SK-N-SH (cell line): ENCODE results near the gene S100A16. TPM values are rescaled to one million over a fixed set of nuclear protein-coding genes. Genes with fewer than 3 reads are reported as not detected.

Experiments used
- CTCF ChIA-PET: fragments of 300-600, 350-600 bp; formaldehyde crosslinking; extraction: SDS; loops from one replicate; lab custom pipeline; 2021; lab: Yijun Ruan, JAX
- POLR2A ChIA-PET: fragments of 350-600 bp; sonication (Branson Sonifier 250); formaldehyde crosslinking; extraction: SDS; loops from one replicate; lab custom pipeline; 2020; ENCODE audit warnings: antibody characterized with exemption, inconsistent platforms; lab: Yijun Ruan, JAX
- DNase-seq: peaks from one replicate; pipeline ENCODE4 v3.0.0; 2012
- H2AFZ ChIP-seq: fragments of 200-600 bp; sonication (generic); 2 replicates; pipeline ENCODE4 v1.8.1; 2016; ENCODE audit warnings: antibody characterized with exemption, mild to moderate bottlenecking, low read depth
- H3F3A ChIP-seq: fragments of 200-600 bp; sonication (generic); replicated peaks from 2 replicates; pipeline ENCODE3; 2016; ENCODE audit warnings: antibody characterized with exemption, mild to moderate bottlenecking; ENCODE audit not compliant: insufficient read depth
- H3K27ac ChIP-seq, 2 experiments: fragments of 200-500 bp in 1 of 2; fragments of 200-600 bp in 1 of 2; sonication (Bioruptor generic) in 1 of 2; sonication (generic), shearing (Covaris generic) in 1 of 2; 2 replicates each; pipeline versions ENCODE4 v1.5.1 to v1.6.1; 2014 to 2016; ENCODE audit warnings: low read depth in 2 of 2, inconsistent platforms in 1 of 2, low read length in 1 of 2, mild to moderate bottlenecking in 1 of 2, mixed read lengths in 1 of 2
- H3K27me3 ChIP-seq: fragments of 200-600 bp; sonication (generic), shearing (Covaris generic); 2 replicates; pipeline ENCODE4 v1.6.1; 2016; ENCODE audit warnings: mixed run types; ENCODE audit not compliant: insufficient read depth
- H3K36me3 ChIP-seq, 2 experiments: fragments of 200-500 bp in 1 of 2; fragments of 200-600 bp in 1 of 2; sonication (Bioruptor generic) in 1 of 2; sonication (generic) in 1 of 2; replicated peaks in 1 of 2; 2 replicates each; pipeline versions ENCODE3 to v1.5.1; 2014 to 2016; ENCODE audit warnings: low read length in 1 of 2, mild to moderate bottlenecking in 1 of 2; ENCODE audit not compliant: insufficient read depth in 2 of 2, control insufficient read depth in 1 of 2
- H3K4me1 ChIP-seq, 2 experiments: fragments of 200-500 bp in 1 of 2; fragments of 200-600 bp in 1 of 2; sonication (Bioruptor generic) in 1 of 2; sonication (generic), shearing (Covaris generic) in 1 of 2; 2 replicates each; pipeline versions ENCODE4 v1.5.1 to v1.6.1; 2014 to 2016; ENCODE audit warnings: low read depth in 1 of 2, low read length in 1 of 2, mixed run types in 1 of 2; ENCODE audit not compliant: insufficient read depth in 2 of 2, control insufficient read depth in 1 of 2
- H3K4me2 ChIP-seq: fragments of 200-600 bp; sonication (generic), shearing (Covaris generic); 2 replicates; pipeline ENCODE4 v1.6.1; 2017; ENCODE audit warnings: mixed run types
- H3K4me3 ChIP-seq, 2 experiments: fragments of 200-500 bp in 1 of 2; fragments of 200-600 bp in 1 of 2; sonication (Bioruptor generic) in 1 of 2; sonication (generic), shearing (Covaris generic) in 1 of 2; 2 replicates each; pipeline versions ENCODE4 v1.5.1 to v1.8.1; 2014 to 2016; ENCODE audit warnings: low read depth in 2 of 2, inconsistent platforms in 1 of 2, low read length in 1 of 2, mild to moderate bottlenecking in 1 of 2, mixed read lengths in 1 of 2, moderate library complexity in 1 of 2
- H3K79me2 ChIP-seq: fragments of 200-600 bp; sonication (generic); 2 replicates; pipeline ENCODE4 v1.8.1; 2017; ENCODE audit warnings: mild to moderate bottlenecking; ENCODE audit not compliant: insufficient read depth
- H3K9ac ChIP-seq: fragments of 200-600 bp; sonication (generic); 2 replicates; pipeline ENCODE4 v1.6.1; 2017; ENCODE audit warnings: mixed run types
- H3K9me2 ChIP-seq: fragments of 200-600 bp; sonication (generic); 2 replicates; pipeline ENCODE4 v1.6.1; 2017; ENCODE audit warnings: mixed run types
- H3K9me3 ChIP-seq: fragments of 200-600 bp; sonication (generic); 2 replicates; pipeline ENCODE4 v1.6.1; 2017; ENCODE audit warnings: mixed run types, mild to moderate bottlenecking, moderate library complexity
- H4K20me1 ChIP-seq: fragments of 200-600 bp; sonication (generic); 2 replicates; pipeline ENCODE4 v1.6.1; 2017; ENCODE audit warnings: mild to moderate bottlenecking, mixed run types; ENCODE audit not compliant: insufficient read depth
- MXI1 ChIP-seq: IDR thresholded peaks from 2 replicates; pipeline ENCODE4 v1.6.1; 2012; ENCODE audit warnings: mild to moderate bottlenecking, low read depth, low read length, improper control_type of control experiment
- RAD21 ChIP-seq: IDR thresholded peaks from 2 replicates; pipeline ENCODE4 v1.6.1; 2012; ENCODE audit warnings: mild to moderate bottlenecking, low read length
- RCOR1 ChIP-seq: fragments of 150-350 bp; IDR thresholded peaks from 2 replicates; pipeline ENCODE4 v1.6.1; 2017; ENCODE audit warnings: antibody characterized with exemption, low read length
- SIN3A ChIP-seq: IDR thresholded peaks from 2 replicates; pipeline ENCODE4 v1.6.1; 2012; ENCODE audit warnings: low read depth, mild to moderate bottlenecking, low read length, moderate library complexity, borderline replicate concordance
- SMC3 ChIP-seq: IDR thresholded peaks from 2 replicates; pipeline ENCODE4 v1.6.1; 2012; ENCODE audit warnings: low read depth, low read length, improper control_type of control experiment
- TAF1 ChIP-seq: IDR thresholded peaks from 2 replicates; pipeline ENCODE4 v1.6.1; 2012; ENCODE audit warnings: low read depth, mild to moderate bottlenecking, low read length, moderate library complexity, borderline replicate concordance
- WGBS: methylation state at CpG from one replicate; pipeline ENCODE4 v1.1.6; 2017; ENCODE audit warnings: low lambda C conversion rate; 5-methylcytosine and 5-hydroxymethylcytosine counted together
- polyA plus RNA-seq, 3 experiments: library from polyadenylated mRNA; depleted of rRNA; stranded (reverse); fragments of >200 nt; gene quantifications; 2 replicates each; pipeline ENCODE4 v1.2.3, GENCODE V29; 2012
- TF ChIP-seq, protein P1 (sequence below): IDR thresholded peaks from 2 replicates; pipeline ENCODE4 v1.4.0; 2012; ENCODE audit warnings: low read depth
- TF ChIP-seq, protein P2 (sequence below): fragments of 200-600 bp; sonication (generic); IDR thresholded peaks from 2 replicates; pipeline ENCODE4 v1.6.1; 2017; ENCODE audit warnings: antibody characterized with exemption, mild to moderate bottlenecking, moderate library complexity
- TF ChIP-seq, protein P3 (sequence below): fragments of 150-350 bp; IDR thresholded peaks from 2 replicates; pipeline ENCODE4 v1.6.1; 2016; ENCODE audit warnings: mild to moderate bottlenecking, low read depth, low read length

The S100A16 gene
- polyA plus RNA-seq, 1 of the 3 experiments (the other 2 are of a cell fraction): 512 TPM

DNA sequence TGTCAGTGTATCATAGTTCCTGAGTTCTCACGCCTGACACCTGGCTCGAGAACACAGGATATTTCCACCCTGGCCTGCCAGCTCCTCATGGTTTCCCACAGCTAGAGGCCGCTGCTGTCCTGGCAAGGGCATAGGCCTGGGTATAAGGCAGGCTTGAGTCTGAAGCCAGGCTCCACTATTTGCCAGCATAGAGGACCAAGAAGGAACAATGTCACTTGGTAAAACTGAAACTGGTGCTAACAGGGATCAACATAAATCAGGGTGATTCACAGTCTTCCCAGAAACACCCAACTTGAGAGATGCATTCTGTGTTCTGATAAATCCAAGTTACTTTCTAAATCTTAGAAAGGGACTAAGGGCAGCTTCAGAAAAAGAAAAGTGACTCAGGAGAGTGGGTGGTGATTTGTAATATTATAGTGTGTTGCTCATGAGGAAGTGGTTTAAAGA, 40.3 kb downstream of the S100A16 start:
- 0% methylated on average over 3 of the region's 3 CpGs for WGBS

DNA sequence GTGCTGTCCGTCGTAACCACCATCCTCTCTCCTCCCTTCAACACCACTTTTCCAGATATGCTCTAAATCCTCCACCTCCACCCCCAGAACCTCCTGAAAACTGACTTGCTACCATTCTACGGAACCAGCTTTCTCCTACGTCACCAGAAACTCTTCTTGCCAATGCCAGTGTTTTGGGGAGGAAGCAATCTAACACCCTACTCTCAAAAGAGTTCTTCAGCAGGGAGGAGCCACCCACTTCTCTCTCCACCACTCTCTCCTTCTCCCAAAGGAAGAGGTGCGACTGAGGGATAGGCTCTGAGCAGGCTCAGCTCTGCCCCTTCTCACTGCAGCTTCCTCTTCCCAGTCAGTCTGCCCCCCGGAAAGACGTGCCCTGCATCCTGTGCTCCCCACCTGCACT, 41.2 kb downstream of the S100A16 start:
- H4K20me1 ChIP-seq: no peaks in the 10 kb centered on the region
- H3K36me3 ChIP-seq: no peaks in the 10 kb centered on the region
- ChIA-PET CTCF (interaction anchor here (0.8 to 7.4 kb wide), 26 partner anchors 8 to 219 kb away, joined by 4 to 283 read pairs (median 8); partner anchors contain the start of genes CHTOP, S100A14, S100A16 and S100A6), POLR2A (interaction anchor here (2.1 kb wide), 1 partner anchor 62 kb away, joined by 12 read pairs; the partner anchor contains the start of gene CHTOP)
- no peaks in the 10 kb centered on the region for H3K27me3 ChIP-seq
- H2AFZ ChIP-seq: no peak overlapping the region
- no peak overlapping the region for H3K4me2 ChIP-seq
- peaks cover 26% of the 10 kb centered on the region for H3F3A ChIP-seq
- H3K79me2 ChIP-seq: no peaks in the 10 kb centered on the region
- no peak for TF ChIP-seq TAF1
- no peaks in the 10 kb centered on the region for H3K9me2 ChIP-seq
- no peak overlapping the region; the same call in 1 of the 2 replicates for H3K9ac ChIP-seq
- 86% methylated on average over 7 of the region's 7 CpGs for WGBS
- no peaks in the 10 kb centered on the region for H3K9me3 ChIP-seq
- no peak overlapping the region for H3K4me3 ChIP-seq
- peak overlapping the region in 1 of 2 experiments; percentile 77; a peak in 1 of 4 replicates for H3K27ac ChIP-seq
- peaks cover 18 to 22% of the 10 kb centered on the region in 2 experiments for H3K4me1 ChIP-seq
- no peak for DNase-seq

More for the DNA sequence above, 40.3 kb downstream of the S100A16 start:
- Histone ChIP-seq H3K79me2 (no peaks in the 10 kb centered on the region), H2AFZ (peak overlapping the region; percentile 79), H3K4me3 (no peak overlapping the region), H3K27ac (peak overlapping the region; percentile 4 to 77; a peak in 3 of 4 replicates), H3K9me2 (no peaks in the 10 kb centered on the region), H3K9me3 (no peaks in the 10 kb centered on the region), H3K4me2 (peak overlapping the region; percentile 7; the same call in 1 of the 2 replicates), H3K4me1 (peaks cover 12 to 15% of the 10 kb centered on the region in 2 experiments), H3K27me3 (no peaks in the 10 kb centered on the region), H3K9ac (peak overlapping the region; percentile 33; the same call in 1 of the 2 replicates), H3F3A (peaks cover 22% of the 10 kb centered on the region), H3K36me3 (no peaks in the 10 kb centered on the region), H4K20me1 (no peaks in the 10 kb centered on the region)
- TF ChIP-seq RCOR1 (no peak), RAD21 (peak; percentile 91), MXI1 (no peak), TAF1 (no peak; the same call in 1 of the 2 replicates), SMC3 (peak; percentile 73), SIN3A (0 out of 2 replicates have a peak, but pooled peaks have one; percentile 53)
- TF ChIP-seq, protein P1, sequence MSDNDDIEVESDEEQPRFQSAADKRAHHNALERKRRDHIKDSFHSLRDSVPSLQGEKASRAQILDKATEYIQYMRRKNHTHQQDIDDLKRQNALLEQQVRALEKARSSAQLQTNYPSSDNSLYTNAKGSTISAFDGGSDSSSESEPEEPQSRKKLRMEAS: peak; percentile 62; the same call in 1 of the 2 replicates
- TF ChIP-seq, protein P2, sequence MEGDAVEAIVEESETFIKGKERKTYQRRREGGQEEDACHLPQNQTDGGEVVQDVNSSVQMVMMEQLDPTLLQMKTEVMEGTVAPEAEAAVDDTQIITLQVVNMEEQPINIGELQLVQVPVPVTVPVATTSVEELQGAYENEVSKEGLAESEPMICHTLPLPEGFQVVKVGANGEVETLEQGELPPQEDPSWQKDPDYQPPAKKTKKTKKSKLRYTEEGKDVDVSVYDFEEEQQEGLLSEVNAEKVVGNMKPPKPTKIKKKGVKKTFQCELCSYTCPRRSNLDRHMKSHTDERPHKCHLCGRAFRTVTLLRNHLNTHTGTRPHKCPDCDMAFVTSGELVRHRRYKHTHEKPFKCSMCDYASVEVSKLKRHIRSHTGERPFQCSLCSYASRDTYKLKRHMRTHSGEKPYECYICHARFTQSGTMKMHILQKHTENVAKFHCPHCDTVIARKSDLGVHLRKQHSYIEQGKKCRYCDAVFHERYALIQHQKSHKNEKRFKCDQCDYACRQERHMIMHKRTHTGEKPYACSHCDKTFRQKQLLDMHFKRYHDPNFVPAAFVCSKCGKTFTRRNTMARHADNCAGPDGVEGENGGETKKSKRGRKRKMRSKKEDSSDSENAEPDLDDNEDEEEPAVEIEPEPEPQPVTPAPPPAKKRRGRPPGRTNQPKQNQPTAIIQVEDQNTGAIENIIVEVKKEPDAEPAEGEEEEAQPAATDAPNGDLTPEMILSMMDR: peak; percentile 96
- TF ChIP-seq, protein P3, sequence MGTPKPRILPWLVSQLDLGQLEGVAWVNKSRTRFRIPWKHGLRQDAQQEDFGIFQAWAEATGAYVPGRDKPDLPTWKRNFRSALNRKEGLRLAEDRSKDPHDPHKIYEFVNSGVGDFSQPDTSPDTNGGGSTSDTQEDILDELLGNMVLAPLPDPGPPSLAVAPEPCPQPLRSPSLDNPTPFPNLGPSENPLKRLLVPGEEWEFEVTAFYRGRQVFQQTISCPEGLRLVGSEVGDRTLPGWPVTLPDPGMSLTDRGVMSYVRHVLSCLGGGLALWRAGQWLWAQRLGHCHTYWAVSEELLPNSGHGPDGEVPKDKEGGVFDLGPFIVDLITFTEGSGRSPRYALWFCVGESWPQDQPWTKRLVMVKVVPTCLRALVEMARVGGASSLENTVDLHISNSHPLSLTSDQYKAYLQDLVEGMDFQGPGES: 0 out of 2 replicates have a peak, but pooled peaks have one; percentile 13
- CTCF ChIA-PET: interaction anchor here (0.6 to 7.4 kb wide), 39 partner anchors 9 to 220 kb away, joined by 3 to 283 read pairs (median 5); partner anchors contain the start of genes CHTOP, NPR1, S100A14 and S100A16
- peak; percentile 78 for DNase-seq
- POLR2A ChIA-PET: interaction anchor here (2.1 kb wide), 1 partner anchor 62 kb away, joined by 12 read pairs; the partner anchor contains the start of gene CHTOP
